A673 (cell line): Measurements from ENCODE around the gene PARS2.

Experiments used
- CTCF ChIP-seq: fragments of 300-800, 200-600 bp; sonication (generic); conservative IDR thresholded peaks from 2 replicates; pipeline ENCODE4 v1.5.1; 2017; ENCODE audit warnings: low read depth, mild to moderate bottlenecking, antibody characterized with exemption, low read length, moderate library complexity, mixed read lengths
- EZH2 ChIP-seq: fragments of 200-600 bp; sonication (generic); IDR thresholded peaks from 2 replicates; pipeline ENCODE4 v1.6.1; 2017; ENCODE audit warnings: borderline replicate concordance, low read depth, mild to moderate bottlenecking, mixed read lengths, antibody characterized with exemption, low read length; ENCODE audit not compliant: poor library complexity, severe bottlenecking

DNA sequence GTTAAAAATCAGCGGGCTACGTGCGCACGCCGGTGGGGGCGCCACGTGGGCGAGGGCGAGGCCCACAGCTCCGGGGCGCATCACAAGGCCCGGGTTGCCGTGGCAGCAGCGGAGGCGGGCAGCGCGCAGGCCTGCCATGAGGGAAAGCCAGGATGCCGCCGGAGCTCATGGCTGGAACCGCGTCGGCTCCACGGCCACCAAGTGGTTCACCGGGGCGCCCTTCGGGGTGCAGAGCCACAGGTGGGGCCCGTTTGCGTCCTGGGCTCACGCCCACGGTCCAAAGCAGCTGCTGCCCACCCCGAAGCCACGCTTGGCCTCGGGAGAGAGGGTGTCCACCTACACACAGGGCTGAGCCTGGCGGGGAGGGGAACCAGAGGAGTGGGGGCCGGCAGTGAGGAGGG, 41.7 kb upstream of the PARS2 start:
- TF ChIP-seq CTCF (no peak), EZH2 (no peak)
